BLaER1 (cell line): ENCODE results near the gene ARPC1A.
A peak's percentile ranks its signal among the peaks of the same experiment; 100 is the strongest.
"Not testable (repeated sequence)": the region's sequence is repeated elsewhere in the genome, so short reads cannot be mapped to it uniquely, and the experiment has no call there.

Experiments used
- H3K27ac ChIP-seq: shearing (Covaris generic); formaldehyde crosslinking; 2 replicates; pipeline ENCODE4 v1.8.1; 2022
- H3K27me3 ChIP-seq: shearing (Covaris generic); formaldehyde crosslinking; 2 replicates; pipeline ENCODE4 v1.8.1; 2022
- H3K36me3 ChIP-seq: shearing (Covaris generic); formaldehyde crosslinking; 2 replicates; pipeline ENCODE4 v1.8.1; 2022
- H3K4me1 ChIP-seq: shearing (Covaris generic); formaldehyde crosslinking; 2 replicates; pipeline ENCODE4 v1.8.1; 2022
- H3K4me2 ChIP-seq: shearing (Covaris generic); formaldehyde crosslinking; 2 replicates; pipeline ENCODE4 v1.8.1; 2022
- H3K4me3 ChIP-seq: shearing (Covaris generic); formaldehyde crosslinking; 2 replicates; pipeline ENCODE4 v1.8.1; 2022
- H3K9ac ChIP-seq: shearing (Covaris generic); formaldehyde crosslinking; 2 replicates; pipeline ENCODE4 v1.8.1; 2022
- H3K9me3 ChIP-seq: shearing (Covaris generic); formaldehyde crosslinking; 2 replicates; pipeline ENCODE4 v1.8.1; 2022
- H4K20me1 ChIP-seq: shearing (Covaris generic); formaldehyde crosslinking; 2 replicates; pipeline ENCODE4 v1.8.1; 2022
- Cebpa-rat ChIP-seq: shearing (Covaris generic); IDR thresholded peaks from 2 replicates; pipeline ENCODE4 v1.8.1; 2022

Gene ARPC1A

DNA sequence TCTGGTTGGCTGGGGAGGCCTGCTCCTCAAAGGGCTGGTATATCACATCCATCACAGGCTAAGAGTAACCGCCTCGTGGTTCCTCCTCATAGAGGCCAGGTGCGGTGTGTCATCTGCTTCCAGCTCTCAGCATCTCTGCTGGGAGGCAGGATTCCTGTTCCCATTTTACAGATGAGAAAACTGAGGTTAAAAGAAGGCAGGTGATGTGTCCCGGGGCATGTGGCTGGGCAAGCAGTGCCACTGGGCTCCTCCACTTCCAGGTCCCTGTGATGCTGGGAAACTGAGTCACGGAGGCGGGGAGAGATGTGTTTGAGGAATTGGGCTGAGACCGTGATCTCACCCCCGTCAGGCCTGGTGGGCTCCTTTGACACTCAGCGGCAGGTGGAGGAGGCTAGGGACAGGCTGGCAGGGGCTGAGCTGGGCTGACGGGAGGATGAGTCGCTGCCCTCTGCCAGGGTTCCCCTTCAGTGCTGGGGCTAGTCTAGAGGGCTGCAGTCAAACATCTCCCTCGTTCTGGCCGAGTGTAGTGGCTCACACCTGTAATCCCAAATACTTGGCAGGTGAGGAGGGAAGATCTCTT lies 58.2 kb downstream of the ARPC1A start:
- H3K36me3 ChIP-seq: peaks cover 70% of the 10 kb centered on the region
- no peaks in the 10 kb centered on the region for H3K9me3 ChIP-seq
- peak overlapping the region; percentile 9; the same call in 1 of the 2 replicates for H3K27ac ChIP-seq
- H3K4me1 ChIP-seq: peaks cover 33% of the 10 kb centered on the region
- no peak overlapping the region for H3K4me2 ChIP-seq
- H4K20me1 ChIP-seq: peaks cover 68% of the 10 kb centered on the region
- TF ChIP-seq Cebpa-rat: no peak
- H3K9ac ChIP-seq: no peak overlapping the region
- no peaks in the 10 kb centered on the region for H3K27me3 ChIP-seq
- H3K4me3 ChIP-seq: no peak overlapping the region

GRCh38 chr7:99384523-99384922 lies 58.8 kb downstream of the ARPC1A start:
- Histone ChIP-seq H3K36me3 (peaks cover 76% of the 10 kb centered on the region), H4K20me1 (peaks cover 65% of the 10 kb centered on the region), H3K9ac (no peak overlapping the region), H3K4me3 (no peak overlapping the region), H3K27ac (peak overlapping the region; percentile 9; the same call in 1 of the 2 replicates), H3K9me3 (no peaks in the 10 kb centered on the region), H3K4me2 (no peak overlapping the region), H3K4me1 (peaks cover 26% of the 10 kb centered on the region), H3K27me3 (no peaks in the 10 kb centered on the region)
- no peak for TF ChIP-seq Cebpa-rat

- TF ChIP-seq Cebpa-rat: no peak
- Histone ChIP-seq H3K9me3 (no peaks in the 10 kb centered on the region), H3K36me3 (peaks cover 86% of the 10 kb centered on the region), H3K27ac (no peak overlapping the region), H4K20me1 (peaks cover 64% of the 10 kb centered on the region), H3K9ac (no peak overlapping the region), H3K4me1 (peaks cover 16% of the 10 kb centered on the region), H3K4me2 (no peak overlapping the region), H3K27me3 (no peaks in the 10 kb centered on the region), H3K4me3 (no peak overlapping the region)
Measured at GRCh38 chr7:99385564-99385963, 59.9 kb downstream of the ARPC1A start.

GRCh38 chr7:99386584-99387238 lies 61.0 kb downstream of the ARPC1A start:
- peaks cover 55% of the 10 kb centered on the region for H4K20me1 ChIP-seq
- no peak overlapping the region for H3K4me3 ChIP-seq
- TF ChIP-seq Cebpa-rat: no peak
- H3K9me3 ChIP-seq: no peaks in the 10 kb centered on the region
- no peak overlapping the region for H3K9ac ChIP-seq
- no peak overlapping the region for H3K4me2 ChIP-seq
- H3K36me3 ChIP-seq: peaks cover 90% of the 10 kb centered on the region
- H3K4me1 ChIP-seq: peaks cover 4% of the 10 kb centered on the region
- no peaks in the 10 kb centered on the region for H3K27me3 ChIP-seq
- H3K27ac ChIP-seq: no peak overlapping the region

- not testable (repeated sequence) for H3K27me3 ChIP-seq
- H3K36me3 ChIP-seq: peaks cover 85% of the 10 kb centered on the region
Measured at GRCh38 chr7:99387239-99387635, 61.5 kb downstream of the ARPC1A start.

GRCh38 chr7:99387912-99388311 lies 62.2 kb downstream of the ARPC1A start:
- Histone ChIP-seq H3K4me1 (peaks cover 9% of the 10 kb centered on the region), H3K4me3 (no peak overlapping the region), H3K27me3 (no peaks in the 10 kb centered on the region), H3K9me3 (no peaks in the 10 kb centered on the region), H3K27ac (no peak overlapping the region), H4K20me1 (peaks cover 56% of the 10 kb centered on the region), H3K9ac (no peak overlapping the region), H3K36me3 (peaks cover 82% of the 10 kb centered on the region), H3K4me2 (no peak overlapping the region)
- no peak for TF ChIP-seq Cebpa-rat

More at GRCh38 chr7:99387239-99387635, 61.5 kb downstream of the ARPC1A start:
- not testable (repeated sequence) for H3K4me3 ChIP-seq, H3K9ac ChIP-seq, H3K4me1 ChIP-seq, H3K27ac ChIP-seq, H3K9me3 ChIP-seq, H3K4me2 ChIP-seq
- peak; percentile 40; the same call in 1 of the 2 replicates for TF ChIP-seq Cebpa-rat
- peaks cover 55% of the 10 kb centered on the region for H4K20me1 ChIP-seq

GRCh38 chr7:99389772-99390171 lies 64.1 kb downstream of the ARPC1A start:
- Histone ChIP-seq H3K4me1 (peaks cover 20% of the 10 kb centered on the region), H3K4me3 (no peak overlapping the region), H4K20me1 (peaks cover 59% of the 10 kb centered on the region), H3K27me3 (no peaks in the 10 kb centered on the region), H3K36me3 (peaks cover 78% of the 10 kb centered on the region), H3K27ac (no peak overlapping the region), H3K9me3 (no peaks in the 10 kb centered on the region), H3K4me2 (no peak overlapping the region), H3K9ac (no peak overlapping the region)
- no peak for TF ChIP-seq Cebpa-rat

- Histone ChIP-seq H3K4me3 (no peak overlapping the region), H3K4me2 (no peak overlapping the region), H3K9me3 (no peaks in the 10 kb centered on the region), H3K4me1 (peaks cover 20% of the 10 kb centered on the region), H3K27ac (no peak overlapping the region), H3K36me3 (peaks cover 83% of the 10 kb centered on the region), H3K9ac (no peak overlapping the region), H4K20me1 (peaks cover 65% of the 10 kb centered on the region), H3K27me3 (no peaks in the 10 kb centered on the region)
- no peak for TF ChIP-seq Cebpa-rat
Measured at GRCh38 chr7:99390941-99391602, 65.4 kb downstream of the ARPC1A start.

DNA sequence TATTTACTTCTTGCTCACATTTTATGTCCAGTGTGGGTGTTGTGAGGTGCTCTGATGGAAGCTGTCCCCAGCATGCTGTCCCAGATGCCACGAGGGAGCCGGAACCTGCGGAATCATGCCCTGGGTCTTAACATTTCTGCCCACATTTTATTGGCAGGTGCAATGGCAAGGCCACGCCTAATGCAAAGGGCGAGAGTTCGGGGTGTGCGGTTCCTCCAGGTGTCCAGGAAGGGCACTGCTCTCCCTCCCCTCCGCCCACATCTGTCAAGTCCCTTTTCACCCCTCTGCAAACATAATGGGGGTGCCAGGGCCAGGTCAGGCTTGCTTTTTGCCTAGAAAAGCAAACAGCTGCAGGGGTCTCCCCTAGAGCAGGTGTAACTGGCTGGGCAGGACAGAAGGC lies 66.3 kb downstream of the ARPC1A start:
- H3K36me3 ChIP-seq: peaks cover 81% of the 10 kb centered on the region

More for the DNA sequence above, 66.3 kb downstream of the ARPC1A start:
- peak overlapping the region; percentile 94 for H3K4me2 ChIP-seq
- H3K27me3 ChIP-seq: no peaks in the 10 kb centered on the region
- H3K9me3 ChIP-seq: no peaks in the 10 kb centered on the region
- TF ChIP-seq Cebpa-rat: no peak
- no peak overlapping the region; the same call in 1 of the 2 replicates for H3K27ac ChIP-seq
- H3K4me3 ChIP-seq: peak overlapping the region; percentile 72
- peaks cover 66% of the 10 kb centered on the region for H4K20me1 ChIP-seq
- H3K4me1 ChIP-seq: peaks cover 24% of the 10 kb centered on the region
- no peak overlapping the region for H3K9ac ChIP-seq
